K562 (cell line): Measurements from ENCODE around the gene TIPARP. TPM values are rescaled to one million over a fixed set of nuclear protein-coding genes. Genes with fewer than 3 reads are reported as not detected.
A peak's percentile ranks its signal among the peaks of the same experiment; 100 is the strongest.

Experiments
- ASH1L ChIP-seq: fragments of 450-650 bp; IDR thresholded peaks from 2 replicates; pipeline ENCODE4 v1.6.1; 2018; ENCODE audit warnings: borderline replicate concordance, mild to moderate bottlenecking, low read depth; ENCODE audit not compliant: partially characterized antibody
- BCL6 ChIP-seq: fragments of 250-450 bp; sonication (Bioruptor Pico); IDR thresholded peaks from 2 replicates; pipeline ENCODE4 v1.4.0; 2020
- ELF2 ChIP-seq: fragments of 250-450 bp; sonication (Bioruptor Pico); IDR thresholded peaks from 2 replicates; pipeline ENCODE4 v1.5.0; 2021; ENCODE audit warnings: mild to moderate bottlenecking
- FOXJ2 ChIP-seq: fragments of 200-800 bp; sonication (Bioruptor generic); IDR thresholded peaks from 2 replicates; pipeline ENCODE4 v1.6.1; 2016; ENCODE audit warnings: missing genetic modification characterization, missing compliant biosample characterization
- MEIS2 ChIP-seq: fragments of 450-650 bp; IDR thresholded peaks from 2 replicates; pipeline ENCODE4 v1.6.1; 2014; ENCODE audit warnings: mild to moderate bottlenecking; ENCODE audit not compliant: partially characterized antibody
- MYNN ChIP-seq, 2 experiments: sonication (generic); formaldehyde crosslinking in 1 of 2; IDR thresholded peaks; 2 replicates each; pipeline versions ENCODE4 v1.5.0 to v1.6.1; 2016 to 2020; ENCODE audit warnings: antibody characterized with exemption in 1 of 2, missing genetic modification reagents in 1 of 2
- NFIC ChIP-seq: fragments of 450-650 bp; IDR thresholded peaks from 2 replicates; pipeline ENCODE4 v1.6.1; 2017; ENCODE audit warnings: mild to moderate bottlenecking, inconsistent platforms
- PHF21A ChIP-seq: fragments of 450-650 bp; IDR thresholded peaks from 2 replicates; pipeline ENCODE4 v1.6.1; 2017; ENCODE audit warnings: low read depth, borderline replicate concordance
- ZNF780A ChIP-seq: fragments of 250-450 bp; sonication (Bioruptor Pico); IDR thresholded peaks from 2 replicates; pipeline ENCODE4 v1.5.0; 2021; ENCODE audit warnings: mild to moderate bottlenecking
- polyA plus RNA-seq, 8 experiments: library from polyadenylated mRNA; depleted of rRNA in 4 of 8; stranded (reverse) in 5 of 8; unstranded in 3 of 8; fragments of >200 nt; fragmentation: Nextera tagmentation in 2 of 8; fragmentation: Illumina TruSeq in 1 of 8; extraction: Ambion mirVana in 2 of 8; extraction: Trizol in 1 of 8; gene quantifications; 2 replicates each; pipeline versions ENCODE4 v1.2.1 to v1.2.3, GENCODE V29; 2011 to 2014; ENCODE audit warnings: inconsistent platforms in 1 of 8, missing spikeins in 1 of 8
- total RNA-seq, 7 experiments: library from RNA; depleted of rRNA in 6 of 7; stranded (reverse); fragments of >200 nt in 6 of 7; fragmentation: Illumina TruSeq in 2 of 7; extraction: Trizol in 2 of 7; gene quantifications; 2 replicates each; pipeline versions ENCODE4 v1.2.1 to v1.2.3, GENCODE V29; 2011 to 2021; ENCODE audit warnings: low replicate concordance in 1 of 7
- TF ChIP-seq, protein P1 (sequence below), 2 experiments: fragments of 450-650 bp in 1 of 2; sonication (generic) in 1 of 2; formaldehyde crosslinking in 1 of 2; IDR thresholded peaks; 2 replicates each; pipeline versions ENCODE4 v1.7.1 to v1.9.0; 2016 to 2022; ENCODE audit warnings: inconsistent platforms in 1 of 2, mild to moderate bottlenecking in 1 of 2, missing genetic modification reagents in 1 of 2
- TF ChIP-seq, protein P2 (sequence below): fragments of 450-650 bp; IDR thresholded peaks from 2 replicates; pipeline ENCODE4 v1.6.1; 2016
- TF ChIP-seq, protein P3 (sequence below): sonication (generic); formaldehyde crosslinking; IDR thresholded peaks from 2 replicates; pipeline ENCODE4 v1.8.1; 2023; ENCODE audit warnings: mild to moderate bottlenecking, missing genetic modification reagents, moderate library complexity

The TIPARP gene
- total and polyA plus RNA-seq, 9 of the 15 experiments (the other 6 are each of a cell fraction or from before 2014, with no cell fraction given), result 2.4 to 29.4 (median 15.1) TPM

DNA sequence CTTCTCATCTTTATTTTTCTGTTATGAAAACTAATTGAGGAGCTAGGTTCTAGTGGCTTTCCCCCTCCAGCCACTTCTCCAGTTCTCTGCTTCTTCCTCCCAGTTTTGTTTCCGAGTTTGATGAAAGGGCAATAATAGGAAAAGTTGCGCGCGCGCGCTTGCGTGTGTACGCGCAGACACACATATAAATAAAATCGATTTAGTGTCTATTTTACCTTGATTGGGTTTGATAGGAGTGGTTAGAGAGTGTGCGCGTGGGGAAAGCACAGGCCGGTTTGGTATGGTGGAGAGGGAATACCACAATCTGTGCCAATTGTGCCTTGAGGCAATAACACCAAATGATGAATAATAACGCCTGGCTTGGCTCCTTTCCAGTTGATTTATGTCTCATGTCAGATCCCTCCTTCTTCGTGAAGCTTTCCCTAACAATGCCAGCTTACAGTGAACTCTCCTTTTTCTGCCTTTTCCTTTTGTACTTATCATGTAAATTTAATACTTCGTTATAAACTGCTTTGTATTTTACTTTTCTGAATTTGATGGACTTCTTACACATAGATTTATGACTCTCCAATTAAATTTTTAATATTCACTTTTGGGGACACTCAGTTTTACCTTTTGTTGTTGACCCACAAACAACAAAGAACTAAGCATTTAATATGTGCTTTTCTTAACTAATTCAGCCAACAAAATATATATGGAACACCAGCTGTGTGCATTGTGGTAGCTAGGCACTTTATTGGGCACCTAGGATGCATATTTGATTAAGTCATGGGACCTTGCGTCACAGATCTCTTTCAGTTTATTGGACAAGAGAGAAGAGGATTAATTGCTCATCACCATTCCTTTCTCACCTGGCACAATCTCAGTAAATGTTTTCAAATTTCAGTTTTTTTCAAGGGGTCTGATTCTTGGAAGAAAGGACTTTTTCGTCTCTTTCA, 1.7 kb downstream of the TIPARP start (continued):
- TF ChIP-seq, protein P1, sequence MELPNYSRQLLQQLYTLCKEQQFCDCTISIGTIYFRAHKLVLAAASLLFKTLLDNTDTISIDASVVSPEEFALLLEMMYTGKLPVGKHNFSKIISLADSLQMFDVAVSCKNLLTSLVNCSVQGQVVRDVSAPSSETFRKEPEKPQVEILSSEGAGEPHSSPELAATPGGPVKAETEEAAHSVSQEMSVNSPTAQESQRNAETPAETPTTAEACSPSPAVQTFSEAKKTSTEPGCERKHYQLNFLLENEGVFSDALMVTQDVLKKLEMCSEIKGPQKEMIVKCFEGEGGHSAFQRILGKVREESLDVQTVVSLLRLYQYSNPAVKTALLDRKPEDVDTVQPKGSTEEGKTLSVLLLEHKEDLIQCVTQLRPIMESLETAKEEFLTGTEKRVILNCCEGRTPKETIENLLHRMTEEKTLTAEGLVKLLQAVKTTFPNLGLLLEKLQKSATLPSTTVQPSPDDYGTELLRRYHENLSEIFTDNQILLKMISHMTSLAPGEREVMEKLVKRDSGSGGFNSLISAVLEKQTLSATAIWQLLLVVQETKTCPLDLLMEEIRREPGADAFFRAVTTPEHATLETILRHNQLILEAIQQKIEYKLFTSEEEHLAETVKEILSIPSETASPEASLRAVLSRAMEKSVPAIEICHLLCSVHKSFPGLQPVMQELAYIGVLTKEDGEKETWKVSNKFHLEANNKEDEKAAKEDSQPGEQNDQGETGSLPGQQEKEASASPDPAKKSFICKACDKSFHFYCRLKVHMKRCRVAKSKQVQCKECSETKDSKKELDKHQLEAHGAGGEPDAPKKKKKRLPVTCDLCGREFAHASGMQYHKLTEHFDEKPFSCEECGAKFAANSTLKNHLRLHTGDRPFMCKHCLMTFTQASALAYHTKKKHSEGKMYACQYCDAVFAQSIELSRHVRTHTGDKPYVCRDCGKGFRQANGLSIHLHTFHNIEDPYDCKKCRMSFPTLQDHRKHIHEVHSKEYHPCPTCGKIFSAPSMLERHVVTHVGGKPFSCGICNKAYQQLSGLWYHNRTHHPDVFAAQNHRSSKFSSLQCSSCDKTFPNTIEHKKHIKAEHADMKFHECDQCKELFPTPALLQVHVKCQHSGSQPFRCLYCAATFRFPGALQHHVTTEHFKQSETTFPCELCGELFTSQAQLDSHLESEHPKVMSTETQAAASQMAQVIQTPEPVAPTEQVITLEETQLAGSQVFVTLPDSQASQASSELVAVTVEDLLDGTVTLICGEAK (IDR thresholded peaks at IDR 0.05), result 0 out of 2 replicates have a peak, but pooled peaks have one; percentile 11
- TF ChIP-seq, protein P1 (CRISPR knock-in tag; IDR thresholded peaks at IDR 0.05), result no peak
- TF ChIP-seq NFIC (peak; percentile 85), ZNF780A (no peak), MYNN (IDR thresholded peaks at IDR 0.05) (no peak), MYNN (CRISPR knock-in tag; IDR thresholded peaks at IDR 0.05) (no peak), FOXJ2 (tag) (0 out of 2 replicates have a peak, but pooled peaks have one; percentile 2), PHF21A (peak; percentile 53; the same call in 1 of the 2 replicates), BCL6 (CRISPR knock-in tag) (no peak), ASH1L (no peak), MEIS2 (peak; percentile 95), ELF2 (CRISPR knock-in tag) (0 out of 2 replicates have a peak, but pooled peaks have one; percentile 10)
- TF ChIP-seq, protein P2, sequence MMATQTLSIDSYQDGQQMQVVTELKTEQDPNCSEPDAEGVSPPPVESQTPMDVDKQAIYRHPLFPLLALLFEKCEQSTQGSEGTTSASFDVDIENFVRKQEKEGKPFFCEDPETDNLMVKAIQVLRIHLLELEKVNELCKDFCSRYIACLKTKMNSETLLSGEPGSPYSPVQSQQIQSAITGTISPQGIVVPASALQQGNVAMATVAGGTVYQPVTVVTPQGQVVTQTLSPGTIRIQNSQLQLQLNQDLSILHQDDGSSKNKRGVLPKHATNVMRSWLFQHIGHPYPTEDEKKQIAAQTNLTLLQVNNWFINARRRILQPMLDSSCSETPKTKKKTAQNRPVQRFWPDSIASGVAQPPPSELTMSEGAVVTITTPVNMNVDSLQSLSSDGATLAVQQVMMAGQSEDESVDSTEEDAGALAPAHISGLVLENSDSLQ, result peak; percentile 88
- TF ChIP-seq, protein P3, sequence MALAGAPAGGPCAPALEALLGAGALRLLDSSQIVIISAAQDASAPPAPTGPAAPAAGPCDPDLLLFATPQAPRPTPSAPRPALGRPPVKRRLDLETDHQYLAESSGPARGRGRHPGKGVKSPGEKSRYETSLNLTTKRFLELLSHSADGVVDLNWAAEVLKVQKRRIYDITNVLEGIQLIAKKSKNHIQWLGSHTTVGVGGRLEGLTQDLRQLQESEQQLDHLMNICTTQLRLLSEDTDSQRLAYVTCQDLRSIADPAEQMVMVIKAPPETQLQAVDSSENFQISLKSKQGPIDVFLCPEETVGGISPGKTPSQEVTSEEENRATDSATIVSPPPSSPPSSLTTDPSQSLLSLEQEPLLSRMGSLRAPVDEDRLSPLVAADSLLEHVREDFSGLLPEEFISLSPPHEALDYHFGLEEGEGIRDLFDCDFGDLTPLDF (CRISPR knock-in tag), result no peak
- TF ChIP-seq, all 486 proteins: peak for 20
